Measurements from ENCODE around the gene KTN1.

KTN1 gene

GRCh38 chr14:55583942-55584468 is 4.0 kb downstream of the KTN1 start:
- H3K4me3 ChIP-seq (ENCODE audit: low read depth, low read length): no peak overlapping the region
- TF ChIP-seq CTCF (IDR thresholded peaks at IDR 0.05; ENCODE audit: low read depth, low read length): no peak
- no peak for DNase-seq (ENCODE audit: low read depth, low spot score)
- in situ Hi-C loops (cut with HindIII; ENCODE audit: low sequenced_read_pairs): no loop called here

- DNase-seq (ENCODE audit: low read depth, low spot score): peak; percentile 68
- no peak for TF ChIP-seq CTCF (IDR thresholded peaks at IDR 0.05; ENCODE audit: low read depth, low read length)
- no peak overlapping the region for H3K4me3 ChIP-seq (ENCODE audit: low read depth, low read length)
- in situ Hi-C loops (cut with HindIII; ENCODE audit: low sequenced_read_pairs): no loop called here
Measured at GRCh38 chr14:55585854-55586253, 5.8 kb downstream of the KTN1 start.

- H3K4me3 ChIP-seq (ENCODE audit: low read depth, low read length): no peak overlapping the region
- in situ Hi-C loops (cut with HindIII; ENCODE audit: low sequenced_read_pairs): no loop called here
- DNase-seq (ENCODE audit: low read depth, low spot score): no peak
- no peak for TF ChIP-seq CTCF (IDR thresholded peaks at IDR 0.05; ENCODE audit: low read depth, low read length)
Measured at GRCh38 chr14:55586411-55586810, 6.4 kb downstream of the KTN1 start.

- DNase-seq (ENCODE audit: low read depth, low spot score): no peak
- in situ Hi-C loops (cut with HindIII; ENCODE audit: low sequenced_read_pairs): no loop called here
- no peak overlapping the region for H3K4me3 ChIP-seq (ENCODE audit: low read depth, low read length)
- no peak for TF ChIP-seq CTCF (IDR thresholded peaks at IDR 0.05; ENCODE audit: low read depth, low read length)
Measured at GRCh38 chr14:55587847-55588246, 7.8 kb downstream of the KTN1 start.

- DNase-seq (ENCODE audit: low read depth, low spot score): peak; percentile 43
- no peak for TF ChIP-seq CTCF (IDR thresholded peaks at IDR 0.05; ENCODE audit: low read depth, low read length)
Measured at GRCh38 chr14:55588259-55588699, 8.3 kb downstream of the KTN1 start.

GRCh38 chr14:55589171-55589570 is 9.2 kb downstream of the KTN1 start:
- no peak overlapping the region for H3K4me3 ChIP-seq (ENCODE audit: low read depth, low read length)
- TF ChIP-seq CTCF (IDR thresholded peaks at IDR 0.05; ENCODE audit: low read depth, low read length): no peak
- in situ Hi-C loops (cut with HindIII; ENCODE audit: low sequenced_read_pairs): no loop called here
- DNase-seq (ENCODE audit: low read depth, low spot score): no peak

More at GRCh38 chr14:55588259-55588699, 8.3 kb downstream of the KTN1 start:
- H3K4me3 ChIP-seq (ENCODE audit: low read depth, low read length): no peak overlapping the region
- in situ Hi-C loops (cut with HindIII; ENCODE audit: low sequenced_read_pairs): no loop called here

GRCh38 chr14:55592436-55592835 is 12.4 kb downstream of the KTN1 start:
- TF ChIP-seq CTCF (IDR thresholded peaks at IDR 0.05; ENCODE audit: low read depth, low read length): no peak
- H3K4me3 ChIP-seq (ENCODE audit: low read depth, low read length): no peak overlapping the region
- DNase-seq (ENCODE audit: low read depth, low spot score): no peak
- in situ Hi-C loops (cut with HindIII; ENCODE audit: low sequenced_read_pairs): no loop called here

All from astrocyte of the spinal cord (primary cell).